ENCODE results near the gene PGRMC2.
"Not testable (repeated sequence)": the region's sequence is repeated elsewhere in the genome, so short reads cannot be mapped to it uniquely, and the experiment has no call there.

Gene PGRMC2

DNA sequence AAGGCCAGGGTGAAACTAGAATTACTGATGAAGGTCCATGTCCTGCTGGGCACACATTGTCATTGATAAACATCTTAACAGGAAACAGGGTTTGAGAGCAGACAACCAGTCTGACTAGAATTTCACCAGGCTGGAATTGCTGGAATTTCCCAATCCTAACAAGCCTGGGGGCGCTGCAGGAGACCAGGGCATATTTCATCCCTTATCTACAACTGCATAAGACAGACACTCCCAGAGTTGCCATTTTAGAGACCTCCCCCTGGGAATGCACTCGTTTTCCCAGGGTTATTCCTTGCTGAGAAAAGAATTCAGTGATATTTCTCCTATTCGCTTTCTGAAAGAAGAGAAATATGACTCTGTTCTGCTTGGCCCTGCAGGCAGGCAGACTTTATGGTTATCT, 22.1 kb downstream of the PGRMC2 start:
- not testable (repeated sequence) for DNase-seq

- DNase-seq = not testable (repeated sequence)
These were observed 27.7 kb downstream of the PGRMC2 start for GRCh38 chr4:128259889-128260288.

DNA sequence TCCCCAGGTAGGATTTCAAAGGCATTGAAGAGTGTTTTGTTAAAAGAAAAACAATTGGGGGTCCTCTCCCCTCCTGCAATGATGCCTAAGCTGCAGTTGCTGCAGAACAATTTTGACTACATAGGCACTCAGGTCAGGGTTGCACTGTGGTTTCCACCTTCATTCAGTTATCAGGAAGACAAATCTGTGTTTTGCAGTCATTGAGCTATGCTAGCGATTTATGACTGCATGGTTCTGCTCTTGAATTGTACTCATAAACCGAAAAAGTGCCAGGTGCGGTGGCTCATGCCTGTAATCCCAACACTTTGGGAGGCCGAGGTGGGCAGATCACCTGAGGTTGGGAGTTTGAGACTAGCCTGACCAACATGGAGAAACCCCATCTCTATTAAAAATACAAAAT, 29.4 kb downstream of the PGRMC2 start:
- not testable (repeated sequence) for DNase-seq

- DNase-seq = peak in 1 of 2 experiments; percentile 44
These were observed 31.1 kb downstream of the PGRMC2 start for GRCh38 chr4:128256539-128256938.

DNA sequence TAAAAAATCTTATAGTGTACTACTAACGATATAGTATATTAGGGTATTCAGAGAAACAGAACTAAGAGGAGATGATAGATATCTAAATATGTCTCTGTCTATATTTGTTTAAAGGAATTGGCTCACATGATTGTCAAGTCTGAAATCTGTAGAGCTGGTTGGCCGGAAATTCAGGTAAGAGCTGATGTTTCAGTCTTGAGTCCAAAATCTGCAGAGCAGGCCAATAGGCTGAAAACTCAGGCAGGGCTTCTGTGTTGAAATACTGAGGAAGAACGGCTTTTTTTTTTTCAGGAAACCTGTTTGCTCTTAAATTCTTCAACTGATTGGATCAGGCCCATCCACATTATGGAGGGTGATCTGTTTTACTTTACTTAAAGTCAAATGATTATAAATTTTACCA, 31.7 kb downstream of the PGRMC2 start:
- no peak for DNase-seq

DNA sequence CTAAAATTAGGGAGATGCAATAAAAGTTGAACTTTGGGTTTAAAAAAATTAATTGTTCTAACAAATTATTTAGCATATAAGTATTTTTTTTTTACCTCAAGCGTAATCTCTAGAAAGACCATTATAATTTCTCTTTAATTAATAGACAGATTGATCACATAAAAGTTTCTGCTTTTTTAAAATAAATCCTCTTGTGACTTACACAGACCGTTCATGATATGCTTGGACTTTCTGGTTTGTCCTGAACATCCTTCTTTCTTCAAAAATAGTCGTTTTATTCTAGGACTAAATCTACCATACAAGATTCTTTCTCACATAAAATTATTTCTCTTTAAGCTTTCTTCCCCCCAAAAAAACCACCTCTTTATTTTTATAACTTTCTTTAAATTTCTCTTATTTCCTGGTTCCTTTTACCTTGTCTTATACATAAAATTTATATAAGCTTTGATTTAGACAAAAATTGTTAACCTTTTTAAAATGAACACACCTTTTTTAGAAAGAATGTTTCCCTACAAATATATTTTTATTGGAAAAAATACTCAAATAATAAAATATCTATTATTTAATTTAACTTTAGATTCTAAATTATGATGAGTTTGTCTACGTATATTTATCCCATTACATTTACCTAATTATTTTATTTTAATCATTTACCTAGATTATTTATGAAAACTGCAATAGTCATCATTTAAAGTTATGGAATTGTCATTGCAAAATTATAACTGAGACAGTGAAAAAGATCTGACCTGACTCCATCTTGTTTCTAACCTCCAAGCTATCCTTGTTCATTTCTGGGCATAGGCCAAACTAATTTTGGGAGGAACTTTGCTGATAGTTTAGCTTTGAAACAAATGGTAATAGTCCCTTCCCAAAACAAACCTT, 37.6 kb downstream of the PGRMC2 start:
- peak in 1 of 2 experiments; percentile 0 for DNase-seq

DNA sequence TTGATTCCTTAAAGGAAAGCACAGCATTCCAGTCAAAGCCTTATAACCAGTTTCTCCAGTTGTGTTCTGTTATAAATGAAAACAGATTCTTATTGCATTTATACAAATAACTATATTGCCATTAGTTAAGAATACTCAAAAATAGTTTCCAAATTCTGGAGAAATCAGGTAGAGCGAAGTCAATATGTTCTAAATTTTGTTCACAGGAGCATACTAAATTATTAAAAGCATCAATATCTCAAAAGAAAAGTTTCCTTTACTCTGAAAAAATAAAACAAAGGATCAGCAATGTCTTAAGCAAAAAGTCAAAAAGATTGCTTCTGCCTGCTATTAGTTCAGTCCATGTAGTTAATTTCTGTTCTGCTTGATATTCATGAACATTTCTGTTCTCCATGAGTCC, 39.7 kb downstream of the PGRMC2 start:
- no peak for DNase-seq

DNA sequence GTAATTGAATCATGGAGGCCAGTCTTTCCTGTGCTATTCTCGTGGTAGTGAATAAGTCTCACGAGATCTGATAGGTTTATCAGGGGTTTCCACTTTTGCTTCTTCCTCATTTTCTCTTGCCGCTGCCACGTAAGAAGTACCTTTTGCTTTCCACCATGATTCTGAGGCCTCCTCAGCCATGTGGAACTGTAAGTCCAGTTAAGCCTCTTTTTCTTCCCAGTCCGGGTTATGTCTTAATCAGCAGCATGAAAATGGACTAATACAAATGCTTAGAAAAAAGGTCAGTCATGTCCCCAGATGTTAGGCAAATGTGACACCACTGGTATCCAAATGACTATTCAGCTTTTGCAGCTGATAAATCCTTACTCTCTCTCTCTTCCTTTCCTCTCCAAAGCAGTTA, 42.2 kb downstream of the PGRMC2 start:
- not testable (repeated sequence) for DNase-seq

DNA sequence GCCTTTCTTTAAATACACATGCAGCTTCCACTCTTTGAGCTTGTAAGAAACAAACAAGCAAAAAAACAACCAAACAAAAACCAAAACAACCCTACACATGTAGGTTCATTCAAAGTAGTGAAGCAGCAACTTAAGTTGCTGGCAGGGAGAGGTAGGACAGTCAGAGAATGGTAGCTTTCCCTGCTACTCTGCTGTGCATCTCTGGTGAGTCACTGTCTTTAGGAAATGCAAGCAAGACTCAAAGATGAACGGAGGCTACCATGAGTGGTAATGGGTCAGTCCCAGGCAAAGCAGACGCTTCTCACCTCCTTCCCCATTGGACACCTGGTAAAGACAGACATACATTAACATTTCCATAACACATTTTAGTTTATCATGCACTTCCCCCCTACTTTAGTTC, 43.2 kb downstream of the PGRMC2 start:
- no peak for DNase-seq

GRCh38 chr4:128242601-128243000, 45.0 kb downstream of the PGRMC2 start:
- DNase-seq = no peak

GRCh38 chr4:128241981-128242380, 45.6 kb downstream of the PGRMC2 start:
- DNase-seq = no peak

GRCh38 chr4:128241425-128241913, 46.1 kb downstream of the PGRMC2 start:
- no peak for DNase-seq

DNA sequence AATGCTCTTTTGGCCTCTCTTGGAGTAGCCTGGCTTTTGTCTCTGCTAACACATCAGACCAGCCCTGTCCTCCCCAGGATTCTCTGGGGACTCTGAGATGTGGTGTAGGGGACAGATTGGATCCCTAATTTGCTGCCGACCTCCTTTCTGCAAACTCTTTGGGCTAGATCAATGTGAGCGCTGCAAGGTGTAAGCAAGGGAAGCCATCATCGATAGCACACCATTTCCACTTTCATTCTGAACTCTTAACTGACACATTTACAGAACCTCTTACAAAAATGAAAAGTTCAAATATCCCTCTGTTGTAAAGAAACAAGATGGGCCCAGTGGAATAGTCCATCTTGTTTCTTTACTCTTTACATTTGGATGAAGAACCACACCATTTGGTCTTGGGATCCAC, 46.6 kb downstream of the PGRMC2 start:
- DNase-seq = no peak

- DNase-seq = no peak
These were observed 52.8 kb downstream of the PGRMC2 start for GRCh38 chr4:128234836-128235235.

GRCh38 chr4:128232719-128233118, 54.9 kb downstream of the PGRMC2 start:
- DNase-seq = no peak

GRCh38 chr4:128228845-128229795, 58.5 kb downstream of the PGRMC2 start:
- DNase-seq = no peak

DNA sequence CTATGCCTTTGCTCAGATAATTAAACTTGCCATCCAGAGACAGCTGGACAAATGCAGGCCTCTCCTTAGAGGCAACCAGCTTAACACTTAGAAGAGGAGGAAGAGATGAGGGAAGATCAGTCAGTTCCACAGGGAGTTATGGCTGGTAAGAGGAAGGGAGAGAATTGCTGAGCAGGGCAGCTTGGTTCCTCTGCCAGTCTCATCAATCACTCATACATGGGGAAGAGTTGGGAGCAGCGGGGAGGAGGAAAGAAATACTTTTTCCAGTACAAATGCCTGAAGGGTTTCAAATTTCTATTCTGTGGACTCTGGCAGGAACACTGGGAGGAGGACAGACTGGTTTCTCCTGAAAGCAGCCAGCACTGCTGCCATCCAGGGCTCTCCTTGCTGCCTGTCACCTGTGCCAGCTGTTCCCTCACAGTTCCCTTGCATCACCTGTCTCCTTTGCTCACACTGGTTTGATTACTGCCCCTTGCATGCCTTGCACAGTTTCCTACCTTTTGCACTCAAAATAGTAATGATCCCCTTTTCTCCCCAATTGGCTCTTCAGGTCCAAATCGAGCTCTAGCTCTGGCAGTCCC, 59.5 kb downstream of the PGRMC2 start:
- DNase-seq = peak in 1 of 2 experiments; percentile 14

- DNase-seq = no peak
These were observed 62.5 kb downstream of the PGRMC2 start for GRCh38 chr4:128225148-128225547.

DNA sequence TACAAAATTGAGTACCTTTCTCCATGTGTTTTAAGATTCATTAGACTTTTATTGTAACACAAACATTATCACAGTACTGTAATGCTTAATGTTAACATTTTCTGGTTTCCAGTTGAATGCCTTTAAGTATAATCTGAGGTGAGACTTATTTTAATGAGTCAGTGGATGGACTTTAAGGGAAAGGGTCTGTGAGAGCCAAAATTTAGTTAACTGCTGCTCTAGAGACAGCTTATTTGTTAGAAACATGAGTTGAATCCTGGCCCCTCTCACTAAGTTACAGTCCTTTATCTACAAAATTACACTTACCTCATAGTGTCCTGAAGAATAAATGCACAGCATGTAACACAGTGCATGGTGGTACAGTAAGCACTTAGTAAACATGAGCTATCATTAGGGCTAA, 66.0 kb downstream of the PGRMC2 start:
- DNase-seq = peak in 1 of 2 experiments; percentile 65

DNA sequence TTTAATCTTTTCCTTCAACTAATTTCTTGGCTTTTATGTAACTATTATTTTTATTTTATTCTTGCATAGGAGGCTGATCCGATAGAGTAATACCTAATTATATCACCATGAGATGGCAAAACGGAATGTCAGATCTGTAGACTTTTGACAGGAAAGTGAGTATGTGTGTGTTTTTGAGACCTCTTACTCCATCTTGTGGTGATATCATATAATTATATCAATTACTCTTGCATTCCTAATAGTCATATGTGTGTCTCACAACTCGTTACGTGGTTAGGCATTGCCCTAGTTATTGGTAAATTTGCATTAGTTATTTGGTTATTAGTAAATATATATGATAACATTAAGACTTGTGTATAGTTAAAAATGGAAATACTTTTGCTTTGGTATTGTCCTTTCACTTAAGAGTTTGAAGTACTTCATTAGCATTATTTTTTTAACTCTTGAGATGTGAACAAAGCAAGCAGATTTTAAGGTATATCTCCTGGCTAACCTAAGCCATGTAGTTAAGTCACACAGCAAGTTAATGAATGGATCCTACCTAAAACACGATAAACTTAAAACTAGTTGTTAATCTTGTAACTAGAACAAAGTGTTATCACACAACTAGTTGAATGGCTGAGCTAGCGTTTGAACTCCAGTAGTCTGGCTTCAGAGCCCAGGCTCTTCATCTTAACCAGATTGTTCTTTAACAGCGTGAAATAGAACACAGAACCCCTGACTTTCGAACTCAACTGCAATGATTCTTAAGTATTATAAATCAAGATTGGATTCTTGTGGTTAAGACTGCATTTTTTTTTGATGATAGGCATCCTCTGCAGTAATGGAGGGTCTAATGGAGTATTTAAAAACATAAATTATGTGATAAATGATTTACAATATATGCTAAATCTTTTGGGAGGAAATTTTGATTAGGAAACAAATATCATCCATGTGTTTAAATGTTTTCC, 67.1 kb downstream of the PGRMC2 start:
- DNase-seq = peak; percentile 1 to 12

All from NCI-H2081 (cell line).